HG03097 (cell line): ENCODE data around the gene IFNL3.

Experiments used
- ATAC-seq: cut with Tn5 transposase; IDR thresholded peaks from one replicate; pipeline ENCODE4 v1.9.1; 2021; ENCODE audit not compliant: unreplicated experiment, low FRiP score

IFNL3 gene

GRCh38 chr19:39194832-39195542 is 49.8 kb downstream of the IFNL3 start:
- no peak for ATAC-seq

DNA sequence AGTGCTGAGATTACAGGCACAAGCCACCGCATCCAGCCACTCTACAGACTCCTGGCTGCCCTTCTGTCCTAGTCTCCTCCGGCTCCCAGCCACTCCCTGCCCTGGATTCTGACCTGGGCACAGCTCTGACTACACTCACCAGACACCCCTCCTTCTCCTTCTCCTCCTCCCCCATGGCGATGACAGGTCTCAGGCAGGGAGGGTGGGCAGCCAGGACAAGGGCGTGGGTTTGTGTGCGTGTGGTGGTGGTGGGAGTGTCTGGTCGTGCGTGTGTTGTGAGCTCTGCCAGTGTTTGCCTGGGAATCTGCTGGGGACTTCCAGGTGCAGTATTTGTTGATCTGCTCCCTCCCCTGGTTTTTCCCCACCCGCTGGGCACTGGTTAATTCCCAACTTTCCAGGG is 51.0 kb downstream of the IFNL3 start:
- ATAC-seq, result no peak
